Smooth muscle cell (in vitro differentiated cells): Measurements from ENCODE around the gene DOCK2. TPM values are rescaled to one million over a fixed set of nuclear protein-coding genes. Genes with fewer than 3 reads are reported as not detected.
A peak's percentile ranks its signal among the peaks of the same experiment; 100 is the strongest.

ENCODE experiments used
- DNase-seq: peaks from one replicate; lab custom pipeline; 2025; ENCODE audit not compliant: unreplicated experiment; lab: John Stamatoyannopoulos, UW
- H2AFZ ChIP-seq: fragments of 200-600 bp; sonication (generic); 2 replicates; pipeline ENCODE4 v1.6.0; 2016; ENCODE audit warnings: antibody characterized with exemption, low read depth, mild to moderate bottlenecking
- H3F3A ChIP-seq: fragments of 200-600 bp; sonication (generic); 2 replicates; pipeline ENCODE4 v1.6.0; 2017; ENCODE audit warnings: antibody characterized with exemption, low read depth
- H3K27ac ChIP-seq: fragments of 200-600 bp; sonication (generic); 2 replicates; pipeline ENCODE4 v1.5.1; 2016; ENCODE audit warnings: low read depth, mild to moderate bottlenecking
- H3K27me3 ChIP-seq: fragments of 200-600 bp; sonication (generic); 2 replicates; pipeline ENCODE4 v1.6.1; 2016; ENCODE audit warnings: low read depth, mild to moderate bottlenecking
- H3K36me3 ChIP-seq: fragments of 200-600 bp; sonication (generic); 2 replicates; pipeline ENCODE4 v1.5.1; 2016; ENCODE audit warnings: low read depth
- H3K4me1 ChIP-seq: fragments of 200-600 bp; sonication (generic); 2 replicates; pipeline ENCODE4 v1.5.1; 2016; ENCODE audit warnings: low read depth
- H3K4me2 ChIP-seq: fragments of 200-600 bp; sonication (generic); 2 replicates; pipeline ENCODE4 v1.6.0; 2016; ENCODE audit warnings: mild to moderate bottlenecking
- H3K4me3 ChIP-seq: fragments of 200-600 bp; sonication (generic); 2 replicates; pipeline ENCODE4 v1.5.1; 2016; ENCODE audit warnings: mild to moderate bottlenecking
- H3K79me2 ChIP-seq: fragments of 200-600 bp; sonication (generic); 2 replicates; pipeline ENCODE4 v1.6.0; 2016; ENCODE audit warnings: low read depth, mild to moderate bottlenecking
- H3K9ac ChIP-seq: fragments of 200-600 bp; sonication (generic); 2 replicates; pipeline ENCODE4 v1.6.0; 2016; ENCODE audit warnings: low read depth
- H3K9me3 ChIP-seq: fragments of 200-600 bp; sonication (generic); replicated peaks from 2 replicates; pipeline ENCODE4 v1.5.1; 2016; ENCODE audit warnings: low read depth
- H4K20me1 ChIP-seq: fragments of 200-600 bp; sonication (generic); 2 replicates; pipeline ENCODE4 v1.6.0; 2016; ENCODE audit warnings: low read depth
- CTCF ChIP-seq: fragments of 200-600 bp; sonication (generic); IDR thresholded peaks from 2 replicates; pipeline ENCODE4 v1.5.1; 2017; ENCODE audit warnings: borderline replicate concordance, mild to moderate bottlenecking, antibody characterized with exemption; ENCODE audit not compliant: insufficient read depth, poor library complexity, severe bottlenecking
- WGBS: methylation state at CpG from one replicate; pipeline ENCODE4 v1.1.7; 2016; ENCODE audit warnings: low lambda C conversion rate; 5-methylcytosine and 5-hydroxymethylcytosine counted together
- polyA plus RNA-seq: library from polyadenylated mRNA; unstranded; fragments of >200 nt; fragmentation: Nextera tagmentation; extraction: Ambion mirVana; gene quantifications from 2 replicates; pipeline ENCODE4 v1.2.1, GENCODE V29; 2016
- total RNA-seq: library from RNA; depleted of rRNA; stranded (reverse); fragments of >200 nt; gene quantifications from 2 replicates; pipeline ENCODE4 v1.2.3, GENCODE V29; 2014

The DOCK2 gene
- total and polyA plus RNA-seq, 2 experiments from 2014 or later, result 0.73 to 3.0 TPM

DNA sequence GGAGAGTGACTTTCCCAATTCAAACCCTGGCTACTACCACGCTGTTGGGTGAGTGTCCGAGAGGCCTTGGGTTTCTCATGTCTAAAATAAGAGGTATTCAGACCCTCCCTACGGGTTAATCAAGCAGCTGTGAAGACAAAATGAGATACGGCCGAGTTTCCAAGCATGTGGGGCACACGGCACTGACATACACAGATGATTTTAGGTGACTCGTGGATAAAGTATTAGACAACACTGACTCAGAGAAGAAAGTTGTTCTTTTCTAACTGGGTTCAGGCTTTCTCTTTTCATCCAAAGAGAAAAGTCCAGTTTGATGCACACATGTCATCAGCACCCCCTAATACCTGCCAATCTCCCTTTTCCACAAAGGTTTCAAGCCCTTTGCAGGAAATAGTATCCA lies 484.2 kb downstream of the DOCK2 start:
- DNase-seq, result no peak
- Histone ChIP-seq H3K27ac (peak overlapping the region; percentile 65), H3K36me3 (no peaks in the 10 kb centered on the region), H3K4me3 (no peak overlapping the region), H3K4me1 (no peaks in the 10 kb centered on the region), H2AFZ (no peak overlapping the region), H3F3A (no peaks in the 10 kb centered on the region), H4K20me1 (no peaks in the 10 kb centered on the region), H3K9me3 (peaks cover 2% of the 10 kb centered on the region), H3K4me2 (peak overlapping the region; percentile 14), H3K9ac (peak overlapping the region; percentile 31), H3K27me3 (no peaks in the 10 kb centered on the region), H3K79me2 (no peaks in the 10 kb centered on the region)
- TF ChIP-seq CTCF, result no peak
- WGBS, result 56% methylated on average over 7 of the region's 7 CpGs

DNA sequence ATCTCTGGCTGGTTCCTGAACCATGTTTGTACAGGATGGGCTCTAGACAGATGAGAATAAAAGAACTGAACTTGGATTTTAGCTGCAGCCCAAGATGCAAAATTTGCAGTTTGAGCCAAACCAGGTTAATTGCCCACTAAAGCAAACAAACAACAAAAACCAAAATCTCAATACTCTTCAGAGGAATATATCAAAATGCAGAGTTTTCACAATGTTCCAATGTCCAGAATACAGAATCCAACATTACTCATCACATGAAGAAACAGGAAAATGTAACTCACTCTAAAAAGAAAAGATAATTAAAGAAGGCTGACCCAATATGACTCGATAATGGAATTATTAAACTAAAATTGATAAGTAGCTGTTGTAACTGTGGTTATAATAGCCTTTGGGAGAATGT lies 489.0 kb downstream of the DOCK2 start:
- H3K27me3 ChIP-seq, result no peaks in the 10 kb centered on the region
- no peak overlapping the region for H3K27ac ChIP-seq
- no peak for TF ChIP-seq CTCF
- no peaks in the 10 kb centered on the region for H3F3A ChIP-seq
- no peak overlapping the region for H2AFZ ChIP-seq
- no peaks in the 10 kb centered on the region for H3K79me2 ChIP-seq
- peaks cover 6% of the 10 kb centered on the region for H3K9me3 ChIP-seq
- no peak overlapping the region for H3K4me2 ChIP-seq
- H3K4me1 ChIP-seq, result no peaks in the 10 kb centered on the region
- WGBS, result 80% methylated on average over 1 of the region's 1 CpG
- H3K9ac ChIP-seq, result no peak overlapping the region
- no peaks in the 10 kb centered on the region for H3K36me3 ChIP-seq
- H3K4me3 ChIP-seq, result no peak overlapping the region
- H4K20me1 ChIP-seq, result no peaks in the 10 kb centered on the region
- DNase-seq, result no peak

DNA sequence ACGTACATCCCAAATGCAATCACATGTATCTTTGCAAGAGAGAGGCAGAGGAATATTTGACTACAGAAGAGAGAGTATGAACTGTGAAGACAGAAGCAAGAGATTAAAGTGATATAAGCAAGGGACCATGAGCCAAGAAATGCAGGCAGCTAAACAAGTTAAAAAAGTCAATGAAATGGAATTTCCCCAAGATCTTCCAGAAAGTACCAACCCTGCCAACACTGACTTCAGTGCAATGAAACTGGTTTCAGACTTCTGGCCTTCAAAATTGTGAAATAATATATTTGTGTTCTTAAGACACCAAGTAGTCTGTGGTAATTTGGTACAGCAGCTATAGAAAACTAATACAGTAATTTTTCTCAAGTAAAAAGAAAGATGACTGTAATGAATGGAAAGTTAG lies 489.6 kb downstream of the DOCK2 start:
- no peak overlapping the region for H2AFZ ChIP-seq
- TF ChIP-seq CTCF, result no peak
- H3K4me3 ChIP-seq, result no peak overlapping the region
- no peak overlapping the region for H3K4me2 ChIP-seq
- DNase-seq, result no peak
- no peak overlapping the region for H3K9ac ChIP-seq
- WGBS, result 81% methylated on average over 1 of the region's 1 CpG
- no peaks in the 10 kb centered on the region for H3F3A ChIP-seq
- H3K9me3 ChIP-seq, result peaks cover 6% of the 10 kb centered on the region
- H3K79me2 ChIP-seq, result no peaks in the 10 kb centered on the region
- H3K4me1 ChIP-seq, result no peaks in the 10 kb centered on the region
- no peaks in the 10 kb centered on the region for H3K27me3 ChIP-seq
- no peaks in the 10 kb centered on the region for H3K36me3 ChIP-seq
- H4K20me1 ChIP-seq, result no peaks in the 10 kb centered on the region
- no peak overlapping the region for H3K27ac ChIP-seq

- no peaks in the 10 kb centered on the region for H3K27me3 ChIP-seq
- H3K9ac ChIP-seq, result no peak overlapping the region
- no peak overlapping the region for H3K4me3 ChIP-seq
- H3K4me2 ChIP-seq, result no peak overlapping the region
- no peak overlapping the region for H3K27ac ChIP-seq
- H3F3A ChIP-seq, result no peaks in the 10 kb centered on the region
- H3K79me2 ChIP-seq, result no peaks in the 10 kb centered on the region
- peaks cover 4% of the 10 kb centered on the region for H3K9me3 ChIP-seq
- 93% methylated on average over 3 of the region's 3 CpGs for WGBS
- TF ChIP-seq CTCF, result no peak
- H3K36me3 ChIP-seq, result no peaks in the 10 kb centered on the region
- DNase-seq, result no peak
- peaks cover 9% of the 10 kb centered on the region for H3K4me1 ChIP-seq
- no peak overlapping the region for H2AFZ ChIP-seq
- H4K20me1 ChIP-seq, result no peaks in the 10 kb centered on the region
These were observed 494.2 kb downstream of the DOCK2 start for GRCh38 chr5:170131235-170131634.
